ENCODE data around the gene TPST1. TPM values are rescaled to one million over a fixed set of nuclear protein-coding genes. Genes with fewer than 3 reads are reported as not detected.
"Not testable (repeated sequence)": the region's sequence is repeated elsewhere in the genome, so short reads cannot be mapped to it uniquely, and the experiment has no call there.

The TPST1 gene
- total RNA-seq, 1 experiment from 2014 or later = 20.4 TPM

- DNase-seq = no peak
- no peak overlapping the region for H3K4me3 ChIP-seq (ENCODE audit: insufficient read depth, low read depth, low read length)
These were observed 166.1 kb downstream of the TPST1 start for GRCh38 chr7:66371096-66371824.

DNA sequence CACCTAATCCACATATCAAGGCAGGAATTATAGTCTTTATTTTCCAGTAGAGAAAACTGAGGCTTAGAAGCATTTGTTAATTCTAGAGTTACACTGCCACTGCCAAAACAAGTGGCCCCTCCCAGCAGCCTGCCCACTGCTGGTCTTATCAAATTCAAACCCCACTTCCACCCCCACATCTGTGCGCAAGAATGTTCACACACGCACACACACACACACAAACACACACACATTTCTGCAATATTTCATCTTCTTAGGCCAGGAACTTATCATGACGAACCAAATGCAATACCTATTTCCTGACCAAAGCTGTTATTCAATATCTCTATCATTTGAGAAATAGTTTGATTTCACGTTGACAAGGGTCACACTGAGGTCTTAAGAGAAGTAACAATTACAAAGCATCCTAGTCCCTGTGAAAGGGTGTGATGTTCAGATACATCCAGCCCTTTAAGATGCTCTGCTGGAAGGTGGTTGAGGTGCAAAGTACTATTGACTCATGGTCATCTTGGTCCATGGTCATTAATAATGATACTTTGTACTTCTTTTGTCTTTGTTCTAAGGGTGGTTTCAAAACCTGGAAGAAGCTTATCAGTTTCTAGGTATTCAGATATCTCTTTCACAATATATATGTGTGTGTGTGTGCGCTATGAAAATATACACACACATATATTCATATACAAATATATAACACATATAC is 169.2 kb downstream of the TPST1 start:
- not testable (repeated sequence) for H3K36me3 ChIP-seq (replicated peaks; ENCODE audit: control insufficient read depth, insufficient read depth, low read length); DNase-seq; H3K27me3 ChIP-seq (ENCODE audit: control insufficient read depth, insufficient read depth, low read length); H3K4me3 ChIP-seq (ENCODE audit: insufficient read depth, low read depth, low read length)

More at GRCh38 chr7:66371096-66371824, 166.1 kb downstream of the TPST1 start:
- no peaks in the 10 kb centered on the region for H3K36me3 ChIP-seq (replicated peaks; ENCODE audit: control insufficient read depth, insufficient read depth, low read length)
- H3K27me3 ChIP-seq (ENCODE audit: control insufficient read depth, insufficient read depth, low read length) = no peaks in the 10 kb centered on the region

- H3K36me3 ChIP-seq (replicated peaks; ENCODE audit: control insufficient read depth, insufficient read depth, low read length) = peaks cover 2% of the 10 kb centered on the region; the same call in 1 of the 2 replicates
- H3K4me3 ChIP-seq (ENCODE audit: insufficient read depth, low read depth, low read length) = no peak overlapping the region
- H3K27me3 ChIP-seq (ENCODE audit: control insufficient read depth, insufficient read depth, low read length) = no peaks in the 10 kb centered on the region
- peak; percentile 57 for DNase-seq
These were observed 171.3 kb downstream of the TPST1 start for GRCh38 chr7:66376264-66376945.

DNA sequence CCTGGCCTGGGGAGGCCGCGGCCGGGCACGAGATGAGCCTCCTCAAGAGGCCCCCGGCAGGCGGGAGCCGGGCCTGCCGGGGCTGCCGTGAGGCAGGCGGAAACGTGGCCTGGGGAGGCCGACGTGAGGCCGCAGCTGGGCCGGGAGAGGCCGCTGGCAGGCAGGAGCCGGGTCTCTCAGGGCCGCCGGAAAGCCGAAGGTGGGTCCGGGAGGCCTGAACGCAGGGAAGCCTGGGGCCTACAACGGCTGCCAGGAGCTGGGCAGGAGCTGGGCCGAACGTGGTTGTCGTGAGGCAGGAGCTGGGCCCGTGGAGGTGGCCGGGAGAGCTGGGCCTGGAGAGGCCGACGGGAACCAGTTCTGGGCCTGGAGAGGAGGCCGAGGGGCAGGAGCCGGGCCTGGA is 171.9 kb downstream of the TPST1 start:
- Histone ChIP-seq H3K27me3 (ENCODE audit: control insufficient read depth, insufficient read depth, low read length) (no peaks in the 10 kb centered on the region), H3K36me3 (replicated peaks; ENCODE audit: control insufficient read depth, insufficient read depth, low read length) (peaks cover 2% of the 10 kb centered on the region; the same call in 1 of the 2 replicates), H3K4me3 (ENCODE audit: insufficient read depth, low read depth, low read length) (no peak overlapping the region)
- peak; percentile 38 for DNase-seq

DNA sequence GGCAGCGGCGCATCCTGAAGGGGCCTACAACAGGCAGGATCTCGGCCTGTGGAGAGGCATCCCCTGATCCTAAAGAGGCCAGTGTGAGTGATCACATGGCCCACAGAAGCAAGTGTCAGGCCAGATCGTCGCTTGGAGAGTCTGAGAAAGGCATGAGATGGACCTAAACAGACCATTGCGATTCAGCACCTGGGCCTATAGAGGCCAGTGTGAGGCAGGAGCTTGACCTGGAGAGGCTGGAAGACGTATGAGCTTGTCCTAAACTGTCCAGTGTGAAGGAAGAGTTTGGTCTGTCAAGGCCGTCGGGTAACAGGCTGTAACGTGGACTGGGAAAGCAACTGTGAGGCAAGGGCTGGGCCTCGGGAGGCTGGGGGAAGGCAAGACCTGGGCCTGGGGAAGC is 172.6 kb downstream of the TPST1 start:
- DNase-seq = peak; percentile 29
- no peak overlapping the region for H3K4me3 ChIP-seq (ENCODE audit: insufficient read depth, low read depth, low read length)

DNA sequence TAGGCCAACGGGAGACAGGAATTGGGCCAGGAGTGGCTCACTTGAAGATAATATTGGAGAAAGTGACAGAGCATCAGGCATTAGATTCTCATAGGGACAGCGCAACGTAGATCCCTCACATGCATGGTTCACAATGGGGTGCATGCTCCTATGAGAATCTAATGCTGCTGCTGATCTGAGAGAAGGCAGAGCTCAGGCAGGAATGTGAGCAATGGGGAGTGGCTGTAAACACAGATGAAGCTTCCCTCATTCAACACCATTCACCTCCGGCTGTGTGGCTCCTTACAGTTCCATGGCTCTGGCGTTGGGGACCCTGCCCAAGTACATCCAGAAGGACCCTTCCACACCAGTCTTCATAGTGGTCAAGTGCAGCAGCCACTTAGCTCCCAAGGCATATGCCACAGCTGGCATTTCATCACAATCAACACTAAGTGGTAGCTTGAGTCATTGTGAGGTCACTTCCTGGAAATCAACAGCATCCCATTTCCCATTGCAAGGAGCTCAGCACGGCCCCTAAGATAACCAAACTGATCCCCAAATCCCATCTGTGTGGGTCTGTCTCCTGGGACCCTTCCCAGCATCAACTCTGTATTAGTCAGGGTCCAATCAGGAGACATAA is 174.5 kb downstream of the TPST1 start:
- no peak for DNase-seq
- no peaks in the 10 kb centered on the region for H3K27me3 ChIP-seq (ENCODE audit: control insufficient read depth, insufficient read depth, low read length)
- H3K4me3 ChIP-seq (ENCODE audit: insufficient read depth, low read depth, low read length) = no peak overlapping the region
- H3K36me3 ChIP-seq (replicated peaks; ENCODE audit: control insufficient read depth, insufficient read depth, low read length) = peaks cover 2% of the 10 kb centered on the region; the same call in 1 of the 2 replicates

More for the DNA sequence above, 172.6 kb downstream of the TPST1 start:
- H3K36me3 ChIP-seq (replicated peaks; ENCODE audit: control insufficient read depth, insufficient read depth, low read length) = peaks cover 2% of the 10 kb centered on the region; the same call in 1 of the 2 replicates
- H3K27me3 ChIP-seq (ENCODE audit: control insufficient read depth, insufficient read depth, low read length) = no peaks in the 10 kb centered on the region

DNA sequence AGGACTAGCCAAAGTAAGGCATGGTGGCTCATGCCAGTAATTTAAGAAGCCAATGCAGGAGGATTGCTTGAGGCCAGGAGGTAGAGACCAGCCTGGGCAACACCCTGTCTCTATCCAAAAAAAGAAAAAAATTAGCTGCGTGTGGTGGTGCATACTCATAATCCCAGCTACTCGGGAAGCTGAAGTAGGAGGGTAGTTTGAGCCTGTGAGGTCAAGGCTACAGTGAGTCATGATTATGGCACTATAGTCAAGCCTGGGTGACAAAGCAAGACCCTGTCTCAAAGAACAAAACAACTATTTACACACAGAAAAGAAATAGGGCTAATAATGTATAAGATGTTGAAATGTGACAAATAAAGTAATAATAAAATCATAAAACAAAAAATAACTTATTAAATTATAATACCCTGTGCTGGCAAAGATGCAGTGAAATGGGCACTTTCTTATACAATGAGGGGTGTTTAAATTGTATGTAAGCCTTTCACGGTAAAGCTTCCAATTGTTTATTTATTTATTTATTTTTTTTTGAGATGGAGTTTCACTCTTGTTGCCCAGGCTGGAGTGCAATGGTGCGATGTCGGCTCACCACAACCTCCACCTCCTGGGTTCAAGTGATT is 175.2 kb downstream of the TPST1 start:
- Histone ChIP-seq H3K4me3 (ENCODE audit: insufficient read depth, low read depth, low read length) (no peak overlapping the region), H3K27me3 (ENCODE audit: control insufficient read depth, insufficient read depth, low read length) (no peaks in the 10 kb centered on the region), H3K36me3 (replicated peaks; ENCODE audit: control insufficient read depth, insufficient read depth, low read length) (peaks cover 2% of the 10 kb centered on the region; the same call in 1 of the 2 replicates)
- DNase-seq = no peak

DNA sequence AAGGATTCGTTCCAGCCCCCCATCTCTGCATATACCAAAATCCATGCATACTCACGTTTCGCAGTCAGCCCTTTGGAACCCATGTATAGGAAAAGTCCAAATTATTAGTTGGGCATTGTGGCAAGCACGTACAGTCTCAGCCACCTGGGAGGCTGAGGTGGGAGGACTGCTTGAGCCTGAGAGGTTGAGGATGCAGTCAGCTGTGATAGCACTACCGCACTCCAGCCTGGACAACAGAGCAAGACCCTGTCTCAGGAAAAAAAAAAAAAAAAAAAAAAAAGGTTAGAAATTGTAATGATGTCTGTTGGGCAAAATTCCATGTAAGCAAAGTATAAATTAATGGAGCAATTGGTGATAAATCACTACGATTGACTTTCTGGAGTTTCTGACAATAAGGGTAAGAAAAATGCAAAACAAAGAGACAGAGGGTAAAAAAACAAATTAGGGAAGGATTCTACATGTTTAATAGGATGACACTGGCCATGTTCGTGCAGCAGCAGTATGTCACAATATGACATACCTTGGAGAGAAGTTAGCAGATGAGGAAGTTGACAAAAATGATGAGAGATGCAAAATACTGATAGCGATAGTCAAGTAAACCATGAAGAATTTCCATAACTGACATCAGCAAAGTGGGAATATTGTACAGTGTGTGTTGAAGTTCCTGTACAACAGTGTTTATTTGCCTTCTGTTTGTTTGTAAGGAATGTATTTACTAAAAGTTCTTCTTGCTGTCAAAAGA is 177.2 kb downstream of the TPST1 start:
- not testable (repeated sequence) for H3K27me3 ChIP-seq (ENCODE audit: control insufficient read depth, insufficient read depth, low read length); H3K4me3 ChIP-seq (ENCODE audit: insufficient read depth, low read depth, low read length); H3K36me3 ChIP-seq (replicated peaks; ENCODE audit: control insufficient read depth, insufficient read depth, low read length); DNase-seq

- not testable (repeated sequence) for H3K36me3 ChIP-seq (replicated peaks; ENCODE audit: control insufficient read depth, insufficient read depth, low read length); H3K4me3 ChIP-seq (ENCODE audit: insufficient read depth, low read depth, low read length); DNase-seq; H3K27me3 ChIP-seq (ENCODE audit: control insufficient read depth, insufficient read depth, low read length)
These were observed 180.2 kb downstream of the TPST1 start for GRCh38 chr7:66385191-66385905.

DNA sequence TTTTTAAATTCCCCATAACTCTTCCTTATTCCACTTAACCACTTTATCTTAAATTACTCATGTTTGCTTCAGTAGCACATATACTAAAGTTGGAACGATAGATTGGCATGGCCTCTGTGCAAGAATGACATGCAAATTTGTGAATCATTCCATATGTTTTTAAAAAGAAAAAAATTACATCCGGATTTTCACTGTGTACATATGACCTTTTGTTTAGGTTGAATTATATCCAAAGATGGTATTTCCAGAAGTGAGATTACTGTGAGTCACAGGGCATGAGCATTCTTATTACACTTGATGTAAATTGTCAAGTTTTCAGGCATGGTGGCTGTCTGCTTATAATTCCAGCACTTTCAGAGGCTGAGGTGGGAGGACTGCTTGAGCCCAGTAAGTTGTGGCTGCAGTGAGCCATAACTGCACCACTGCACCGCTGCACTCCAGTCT is 190.0 kb downstream of the TPST1 start:
- not testable (repeated sequence) for H3K27me3 ChIP-seq (ENCODE audit: control insufficient read depth, insufficient read depth, low read length); DNase-seq; H3K36me3 ChIP-seq (replicated peaks; ENCODE audit: control insufficient read depth, insufficient read depth, low read length); H3K4me3 ChIP-seq (ENCODE audit: insufficient read depth, low read depth, low read length)

GRCh38 chr7:66396052-66396451 is 190.9 kb downstream of the TPST1 start:
- not testable (repeated sequence) for DNase-seq; H3K27me3 ChIP-seq (ENCODE audit: control insufficient read depth, insufficient read depth, low read length); H3K4me3 ChIP-seq (ENCODE audit: insufficient read depth, low read depth, low read length); H3K36me3 ChIP-seq (replicated peaks; ENCODE audit: control insufficient read depth, insufficient read depth, low read length)

DNA sequence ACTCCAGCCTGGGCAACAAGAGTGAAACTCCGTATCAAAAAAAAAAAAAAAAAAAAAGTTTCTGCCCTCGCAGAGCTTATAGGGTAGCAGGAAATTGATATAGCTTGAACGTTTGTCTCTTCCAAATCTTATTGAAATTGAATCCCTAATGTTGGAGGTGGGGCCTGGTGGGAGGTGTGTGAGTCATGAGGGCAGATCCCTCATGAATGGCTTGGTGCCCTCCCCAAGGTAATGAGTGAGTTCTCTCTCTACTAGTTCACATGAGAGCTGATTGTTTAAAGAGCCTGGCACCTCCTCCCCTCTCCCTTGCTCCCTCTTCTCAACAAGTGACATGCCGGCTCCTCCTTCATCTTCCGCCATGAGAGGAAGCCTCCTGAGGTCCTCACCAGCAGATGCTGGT is 193.7 kb downstream of the TPST1 start:
- not testable (repeated sequence) for H3K27me3 ChIP-seq (ENCODE audit: control insufficient read depth, insufficient read depth, low read length)

GRCh38 chr7:66399566-66399965 is 194.4 kb downstream of the TPST1 start:
- H3K36me3 ChIP-seq (replicated peaks; ENCODE audit: control insufficient read depth, insufficient read depth, low read length) = no peaks in the 10 kb centered on the region
- no peak for DNase-seq
- no peaks in the 10 kb centered on the region for H3K27me3 ChIP-seq (ENCODE audit: control insufficient read depth, insufficient read depth, low read length)
- no peak overlapping the region for H3K4me3 ChIP-seq (ENCODE audit: insufficient read depth, low read depth, low read length)

More for the DNA sequence above, 193.7 kb downstream of the TPST1 start:
- H3K36me3 ChIP-seq (replicated peaks; ENCODE audit: control insufficient read depth, insufficient read depth, low read length); DNase-seq; H3K4me3 ChIP-seq (ENCODE audit: insufficient read depth, low read depth, low read length): not testable (repeated sequence)

Data from H7 (cell line).